HG03342 (cell line): ENCODE measurements around the gene PPFIA2.
A peak's percentile ranks its signal among the peaks of the same experiment; 100 is the strongest.

ENCODE experiments used
- ATAC-seq: cut with Tn5 transposase; IDR thresholded peaks from one replicate; pipeline ENCODE4 v1.9.1; 2021; ENCODE audit warnings: mild to moderate bottlenecking, moderate library complexity; ENCODE audit not compliant: unreplicated experiment

The PPFIA2 gene

DNA sequence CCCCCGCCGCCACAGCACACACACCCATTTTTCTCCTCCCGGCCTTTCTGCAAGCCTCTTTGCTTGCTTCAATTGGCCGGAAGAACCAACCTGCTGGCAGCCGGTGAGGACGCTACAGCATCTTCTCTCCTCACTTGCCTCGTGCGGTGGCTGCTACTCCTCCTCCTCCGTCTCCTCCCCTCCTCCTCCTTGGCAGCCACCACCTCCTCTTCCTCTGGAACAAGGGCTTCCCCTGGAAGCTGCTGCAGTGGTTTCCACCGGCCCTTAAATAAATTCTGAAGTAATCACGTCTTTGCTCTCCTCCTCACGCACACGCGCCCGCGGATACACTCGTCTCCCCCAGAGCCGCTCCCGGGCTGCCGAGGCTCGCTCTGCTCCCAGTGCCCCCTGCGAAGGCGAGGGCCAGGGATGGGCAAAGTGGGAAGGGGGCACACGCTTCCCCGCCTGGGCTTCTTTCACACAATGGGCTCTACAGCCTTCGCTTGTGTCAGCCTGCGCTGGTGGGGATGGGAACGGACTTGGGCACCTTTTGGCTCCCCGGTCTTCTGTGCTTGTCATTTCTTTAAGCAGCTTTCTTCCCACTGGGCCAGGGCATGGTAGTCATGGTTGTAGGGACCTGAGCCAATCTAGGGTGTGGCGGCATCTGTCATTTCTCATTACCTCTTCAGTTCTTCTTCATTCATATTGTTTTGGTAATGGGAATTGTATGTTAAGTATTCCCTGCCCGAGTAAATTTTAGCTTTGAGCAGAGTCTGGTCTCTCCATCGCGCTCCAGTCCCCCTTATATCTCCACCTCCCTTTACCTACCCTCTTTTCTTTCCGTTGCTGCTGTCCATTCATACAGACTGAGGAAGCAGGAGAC lies at the start of gene PPFIA2:
Gene PPFIA2 (minus strand): TSS at position 161 of the 862 bp plus-strand sequence.
- ATAC-seq = no peak

DNA sequence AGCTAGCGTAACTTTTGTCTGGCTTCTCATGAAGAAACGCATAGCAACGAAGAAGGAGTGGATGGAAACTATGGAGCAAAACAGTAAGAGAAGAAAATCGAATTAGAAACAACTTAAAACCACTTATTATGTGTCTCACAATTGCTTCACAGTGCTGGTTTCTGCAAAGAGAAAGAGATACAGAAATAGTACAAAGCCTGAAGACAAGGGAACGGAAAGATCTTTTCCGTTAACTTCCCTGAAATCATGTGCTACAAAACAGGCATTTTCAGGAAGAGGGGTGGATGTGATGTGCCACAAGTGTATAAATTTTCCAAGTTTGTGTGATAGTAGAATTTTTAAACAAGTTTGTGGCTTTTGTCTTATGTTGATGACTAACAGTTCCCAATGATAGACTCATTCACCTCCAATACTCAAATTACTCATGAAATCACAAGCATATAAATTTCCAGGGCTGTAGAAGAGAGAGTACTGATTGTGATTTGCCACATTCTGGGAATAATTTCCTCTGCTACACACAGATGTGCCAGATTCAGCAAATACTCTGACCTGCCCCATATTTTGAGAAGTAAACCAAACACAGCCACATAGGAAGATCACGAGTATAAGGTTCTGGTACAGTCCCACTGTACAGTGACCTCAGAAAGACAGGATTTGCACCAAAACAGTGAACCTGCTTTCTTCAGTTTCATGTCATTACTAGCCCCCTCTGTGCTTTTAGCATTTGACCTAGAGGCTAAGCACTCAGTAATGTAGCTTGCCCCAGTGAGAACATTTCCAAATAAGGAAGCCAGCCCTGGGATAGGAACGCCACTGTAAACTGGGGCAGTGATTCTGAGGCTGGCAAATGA lies 41.4 kb upstream of the PPFIA2 start:
- no peak for ATAC-seq

DNA sequence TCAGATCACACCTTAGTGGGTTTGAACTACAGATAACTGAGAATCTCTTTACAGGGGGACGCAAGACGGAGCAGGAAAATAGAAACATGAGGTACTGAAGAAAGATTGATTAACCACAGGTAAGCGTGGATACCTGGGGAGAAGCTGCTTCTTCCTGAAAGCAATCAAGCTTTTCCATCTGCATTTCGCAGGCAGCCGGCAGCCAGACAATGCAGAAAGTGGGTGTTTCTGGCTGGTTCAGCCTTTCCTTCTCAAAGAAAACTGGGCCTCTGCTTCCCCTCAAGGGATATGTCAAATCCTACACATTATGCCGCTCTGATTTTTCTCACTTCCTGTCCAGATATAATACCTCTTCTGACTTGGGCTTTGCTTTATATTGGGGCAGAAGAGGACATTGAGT lies 39.1 kb upstream of the PPFIA2 start:
- ATAC-seq = no peak

DNA sequence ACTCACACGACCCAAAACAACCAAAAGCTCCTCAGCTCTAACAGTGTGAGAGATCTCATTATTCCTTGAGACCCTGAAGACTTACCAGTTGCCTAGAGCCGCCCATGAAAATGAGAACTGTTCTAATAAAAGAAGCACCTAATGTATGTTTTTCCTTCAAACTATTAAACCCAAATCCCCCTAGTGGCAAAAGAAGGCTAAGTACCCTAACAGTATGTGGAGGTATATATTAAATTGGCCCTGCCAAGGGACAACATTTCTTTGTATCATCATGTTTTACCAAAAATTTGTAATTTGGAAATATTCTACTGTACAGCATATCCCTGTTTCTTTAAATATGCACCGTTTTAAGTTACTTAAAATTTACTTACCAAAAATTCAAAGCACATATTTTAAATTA lies 38.0 kb upstream of the PPFIA2 start:
- peak; percentile 69 for ATAC-seq

DNA sequence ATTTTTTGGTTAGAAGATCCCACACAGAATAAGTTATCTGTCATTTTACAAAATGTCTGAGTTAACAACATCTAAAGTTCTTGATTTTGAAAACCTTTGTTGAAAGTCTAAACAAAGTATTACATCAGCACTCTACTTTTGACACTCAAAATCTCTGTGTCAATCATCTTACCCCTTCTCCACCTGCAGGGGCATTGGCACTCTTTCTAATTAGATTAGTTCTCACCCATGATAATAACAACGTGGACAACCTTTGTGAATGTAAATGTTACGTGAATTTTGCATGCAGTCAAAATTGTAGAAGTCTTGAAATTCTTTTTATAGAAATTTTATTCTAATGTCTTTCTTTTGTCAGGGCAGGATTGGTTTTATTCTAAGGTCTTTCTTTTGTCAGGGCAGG lies 33.5 kb upstream of the PPFIA2 start:
- ATAC-seq = no peak

DNA sequence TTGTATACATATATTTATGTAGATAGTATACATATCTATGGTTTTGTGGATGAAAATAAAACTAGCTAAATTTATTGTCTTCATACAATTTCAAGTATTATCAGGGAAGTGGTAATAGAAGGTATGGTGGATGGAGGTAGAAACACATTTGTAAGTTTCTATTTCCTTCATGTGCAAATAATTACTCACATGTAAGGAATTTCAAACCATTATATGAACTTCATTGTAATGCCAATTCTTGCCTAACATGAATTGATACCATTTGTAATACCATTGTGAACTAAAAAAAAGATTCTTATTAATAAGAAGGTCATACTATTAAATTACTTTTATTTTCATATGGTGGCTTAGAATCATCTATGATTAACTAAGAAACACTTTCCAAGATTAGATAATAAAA lies 20.1 kb upstream of the PPFIA2 start:
- no peak for ATAC-seq

DNA sequence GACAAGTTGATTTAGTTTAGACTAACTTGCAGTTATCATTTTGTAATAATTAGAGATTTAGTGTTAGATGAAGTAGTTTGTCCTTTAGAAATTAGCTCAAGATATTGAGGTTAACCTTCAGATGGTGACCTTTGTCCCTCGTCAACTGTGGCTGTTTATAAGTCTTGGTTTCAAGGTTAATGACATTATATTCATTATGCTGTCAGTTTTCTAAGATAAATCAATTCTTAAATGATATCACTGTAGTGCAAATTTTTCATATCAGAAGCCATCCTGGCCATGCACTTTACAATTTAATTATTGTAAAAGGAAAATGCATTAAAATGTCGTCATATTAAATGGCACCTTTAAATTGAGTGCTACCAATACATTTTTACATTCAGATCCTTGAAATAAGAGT lies 19.6 kb upstream of the PPFIA2 start:
- ATAC-seq = no peak

DNA sequence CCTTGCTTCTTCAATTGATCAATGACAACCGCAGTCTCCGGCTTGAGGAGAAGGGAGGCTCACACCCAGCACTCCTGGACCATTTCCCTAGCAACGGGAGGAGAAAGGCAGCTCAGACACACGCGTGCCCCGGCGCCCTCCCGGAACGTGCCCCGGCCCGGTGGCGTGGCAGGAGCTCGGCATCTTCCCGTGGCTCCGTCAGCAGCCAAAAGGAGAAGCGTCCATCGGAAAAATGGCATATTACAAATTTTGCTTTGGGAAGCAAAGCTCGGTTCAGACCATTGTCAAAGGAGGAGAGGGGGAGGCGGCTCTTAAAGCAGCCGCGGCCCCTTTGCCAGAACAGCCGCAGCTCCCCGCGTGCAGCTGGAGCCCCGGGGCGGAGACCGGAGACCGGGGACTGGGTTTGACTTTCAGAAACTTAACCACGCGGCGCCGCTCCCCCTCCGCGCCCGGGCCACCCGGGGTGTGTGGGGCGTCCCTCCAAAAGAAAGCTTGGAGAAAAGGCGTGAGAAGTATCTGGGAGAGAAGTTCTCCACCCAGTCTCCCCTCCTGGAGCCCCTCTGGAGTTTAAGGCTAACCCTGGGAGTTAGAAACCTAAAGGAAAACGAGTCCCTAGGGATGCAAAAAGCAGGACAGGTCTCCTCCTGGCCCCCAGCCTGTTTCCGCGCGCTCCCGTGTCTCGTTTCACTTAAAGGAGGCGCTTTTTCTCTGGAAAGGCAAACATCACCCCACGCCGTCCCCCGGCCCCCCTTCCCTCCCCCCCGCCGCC lies 545 bp downstream of the PPFIA2 start:
- no peak for ATAC-seq

DNA sequence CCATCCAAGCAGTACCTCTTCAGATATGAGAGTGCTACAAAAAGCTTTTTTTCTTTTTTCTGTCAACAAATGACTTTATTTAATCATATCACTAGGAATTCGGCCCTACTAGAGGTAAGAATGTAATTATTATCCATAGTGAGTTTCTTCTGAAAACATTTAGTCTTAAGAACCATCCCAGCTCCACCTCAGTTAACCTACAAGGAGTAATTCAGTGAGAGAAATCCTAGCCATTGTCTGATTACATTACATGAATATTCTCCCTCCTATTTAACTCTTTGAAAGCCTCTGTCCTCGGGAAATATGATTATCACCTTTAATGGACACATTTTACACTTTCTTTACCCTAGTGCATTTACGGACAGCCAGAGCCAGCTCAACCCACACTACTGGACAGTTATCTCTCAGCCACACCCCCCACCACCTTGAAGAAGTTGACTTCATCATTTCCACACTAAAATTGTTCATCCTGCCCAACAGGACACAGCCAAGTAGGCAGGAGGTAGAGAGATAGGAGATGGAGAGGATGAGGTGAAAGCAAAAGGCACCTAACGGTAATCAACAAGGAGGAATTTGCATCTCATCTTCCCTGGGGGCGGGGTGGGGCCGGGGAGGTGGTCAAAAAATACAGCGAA lies 1.3 kb downstream of the PPFIA2 start:
- no peak for ATAC-seq

DNA sequence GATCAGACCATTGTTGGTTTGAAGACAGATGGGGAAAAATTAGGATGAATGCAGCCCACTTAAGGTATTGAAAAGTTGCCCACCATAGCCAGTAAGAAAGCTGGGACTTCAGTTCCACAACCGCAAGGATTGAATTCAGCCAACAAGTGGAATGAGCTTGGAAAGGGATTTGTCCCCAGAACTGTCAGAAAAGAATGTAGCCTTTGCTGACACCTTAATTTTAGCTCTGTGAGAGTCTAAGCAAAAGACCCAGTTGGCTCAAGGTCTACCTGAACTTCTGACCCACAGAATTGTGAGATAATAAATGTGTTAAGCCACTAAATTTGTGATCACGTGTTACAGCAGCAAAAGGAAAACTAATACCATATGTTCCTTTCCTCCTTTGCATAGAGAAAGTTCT lies 29.4 kb downstream of the PPFIA2 start:
- ATAC-seq = no peak

DNA sequence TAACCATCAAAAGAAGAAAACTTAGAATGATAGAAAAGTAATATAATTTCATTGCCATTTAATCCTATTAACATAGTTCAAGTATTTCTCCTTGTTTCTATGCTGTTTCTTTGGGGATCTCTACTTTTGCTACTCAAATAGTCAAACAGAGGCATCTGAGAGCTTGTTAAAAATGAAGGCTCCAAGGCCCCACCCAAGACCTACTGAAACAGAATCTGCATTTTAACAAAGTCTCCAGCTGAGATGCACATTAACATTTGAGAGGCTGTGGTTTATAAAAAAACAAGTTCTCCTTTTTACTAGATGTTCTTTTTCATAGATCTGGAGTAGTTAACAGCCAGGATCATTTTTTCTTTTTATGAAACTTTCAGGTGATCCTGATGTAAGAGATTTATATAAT lies 31.8 kb downstream of the PPFIA2 start:
- ATAC-seq = no peak

DNA sequence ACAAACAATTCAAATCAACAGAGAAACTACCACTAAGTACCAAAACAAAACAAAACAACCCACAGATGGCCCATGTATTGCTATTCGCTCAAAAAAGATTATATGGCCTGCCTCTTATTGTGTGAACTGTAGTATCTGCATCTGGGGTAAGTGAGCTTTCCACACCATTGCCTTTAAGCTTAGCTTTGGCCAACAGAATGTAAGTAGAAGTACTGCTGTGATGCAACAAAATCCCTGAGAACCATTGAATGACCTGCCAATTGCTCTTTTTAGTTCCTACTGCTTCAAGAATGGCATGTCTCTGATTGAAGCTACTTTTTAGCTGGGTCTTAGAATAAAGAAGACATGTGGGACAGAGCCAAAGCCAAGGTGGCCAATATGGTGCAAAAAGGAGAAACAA lies 32.5 kb downstream of the PPFIA2 start:
- no peak for ATAC-seq

DNA sequence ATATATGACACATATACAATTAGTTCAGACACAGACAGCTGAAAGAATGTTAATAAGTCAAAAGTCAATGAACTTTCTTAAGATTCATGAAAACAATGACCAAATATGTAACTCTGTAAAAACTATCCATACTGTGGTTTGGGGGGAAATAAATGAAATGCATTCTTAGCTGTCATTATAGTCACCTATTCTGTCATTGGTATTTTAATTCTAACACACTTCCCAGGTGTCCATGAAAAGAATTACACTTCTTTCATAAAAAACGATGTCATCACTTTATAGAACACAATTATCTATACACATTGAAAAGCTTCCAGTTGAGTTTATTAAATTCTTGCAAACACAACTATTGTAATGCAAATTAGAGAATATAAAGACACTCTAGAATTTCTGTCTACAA lies 35.8 kb downstream of the PPFIA2 start:
- ATAC-seq = no peak

DNA sequence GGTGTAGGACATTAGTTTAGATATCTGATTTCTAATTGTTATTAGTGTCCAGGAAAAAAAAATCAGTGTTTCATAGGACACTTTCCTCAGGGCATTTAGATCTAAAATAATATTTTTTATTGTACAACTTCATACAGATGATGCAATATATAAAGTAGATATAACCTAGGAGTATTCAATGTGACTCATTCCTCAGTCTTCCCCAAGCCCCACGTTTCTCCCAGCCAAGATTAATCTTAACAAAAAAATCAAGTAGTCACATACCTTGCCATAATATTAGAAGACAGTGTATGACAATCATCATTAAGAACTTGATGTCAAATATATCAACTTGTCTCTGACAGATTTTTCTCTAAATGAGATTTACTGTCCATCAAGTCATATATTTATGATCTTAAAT lies 37.1 kb downstream of the PPFIA2 start:
- no peak for ATAC-seq

DNA sequence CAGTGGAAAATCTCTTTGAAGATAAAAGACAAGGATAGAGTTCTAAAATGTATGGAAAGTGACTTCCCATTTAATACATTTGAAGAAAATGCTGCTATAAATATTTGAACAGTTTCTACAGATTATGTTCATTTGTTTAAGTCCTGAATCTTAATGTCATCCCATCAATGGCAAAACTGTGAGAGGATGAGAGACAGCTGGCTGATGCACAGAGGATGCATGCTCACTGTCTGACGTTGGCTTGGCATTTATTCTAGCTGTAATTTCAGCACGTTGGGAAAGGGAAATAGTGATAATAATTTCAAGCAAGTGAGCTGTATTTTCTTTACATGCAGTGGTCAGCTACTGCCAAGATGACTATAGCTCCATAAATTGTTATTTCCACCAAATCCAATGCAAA lies 40.5 kb downstream of the PPFIA2 start:
- ATAC-seq = no peak

DNA sequence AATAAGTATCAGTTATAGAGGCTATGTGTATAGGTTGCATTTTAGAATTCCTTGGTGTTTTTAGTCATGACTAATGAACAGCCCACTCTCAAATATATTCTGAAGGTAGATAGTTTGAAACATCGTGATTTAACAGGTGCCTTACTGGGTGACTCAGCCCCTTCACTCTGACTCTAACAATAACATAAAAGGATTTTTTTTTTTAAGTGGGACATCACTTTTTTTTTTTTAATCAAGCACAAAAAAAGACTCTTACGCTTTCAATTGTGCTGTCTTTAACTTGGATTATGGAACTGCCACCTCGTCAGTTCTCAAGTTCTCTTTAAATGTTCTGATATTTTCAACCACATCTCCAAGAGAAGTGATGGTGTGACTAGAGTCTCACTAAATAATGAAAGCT lies 46.6 kb downstream of the PPFIA2 start:
- no peak for ATAC-seq

DNA sequence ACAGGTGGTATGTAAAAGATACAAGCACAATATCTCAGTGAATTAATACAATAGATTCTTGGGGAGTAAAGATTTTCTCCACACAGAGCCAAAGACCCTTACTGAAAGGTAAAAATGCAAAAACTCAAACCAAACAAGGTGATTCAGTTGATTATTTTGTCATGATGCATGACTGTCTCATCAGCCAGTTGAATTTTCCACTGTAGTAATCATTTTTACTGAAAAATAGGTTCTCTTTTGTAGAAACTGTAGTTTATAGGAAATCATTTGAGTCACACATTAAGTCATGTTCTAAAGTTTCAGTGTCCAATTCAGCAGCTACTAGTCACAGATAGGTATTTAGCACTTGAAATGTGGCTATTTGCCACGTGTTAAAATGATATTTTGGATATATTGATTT lies 53.6 kb downstream of the PPFIA2 start:
- ATAC-seq = no peak

DNA sequence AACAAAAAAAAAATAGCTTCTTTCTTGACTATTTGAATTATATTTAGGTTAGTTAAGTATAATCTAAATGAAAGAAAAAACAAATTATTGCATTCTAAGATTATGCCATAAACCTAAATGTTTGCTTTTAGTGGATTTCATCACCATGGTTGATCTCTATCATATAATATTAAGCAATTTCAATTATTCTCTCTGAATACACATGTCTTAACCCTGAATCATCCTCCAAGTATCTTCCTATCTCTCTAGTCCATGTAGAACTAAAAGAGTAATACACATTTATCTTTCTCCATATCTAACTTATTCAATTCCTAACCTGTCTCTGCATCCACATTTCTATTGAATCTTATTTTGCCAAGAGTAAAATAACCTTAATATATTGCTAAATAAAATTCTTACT lies 59.6 kb downstream of the PPFIA2 start:
- ATAC-seq = no peak

DNA sequence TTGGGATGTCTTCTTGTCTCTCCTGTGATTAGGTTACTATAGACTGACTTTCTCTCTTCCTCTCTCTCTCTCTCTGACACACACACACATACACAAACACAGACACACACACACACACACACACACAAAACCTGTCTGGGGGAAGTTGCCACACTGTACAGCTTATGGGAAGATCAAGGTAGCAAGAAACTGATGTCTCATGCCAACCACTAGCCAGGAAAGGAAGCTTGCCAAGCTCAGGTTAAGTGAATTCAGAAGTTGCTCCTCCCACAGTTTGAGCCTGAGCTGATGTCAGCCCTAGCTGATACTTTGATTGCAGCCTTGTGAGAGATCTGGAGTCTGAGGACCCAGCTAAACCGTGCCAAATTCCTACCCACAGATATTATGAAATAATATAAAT lies 67.1 kb downstream of the PPFIA2 start:
- no peak for ATAC-seq

DNA sequence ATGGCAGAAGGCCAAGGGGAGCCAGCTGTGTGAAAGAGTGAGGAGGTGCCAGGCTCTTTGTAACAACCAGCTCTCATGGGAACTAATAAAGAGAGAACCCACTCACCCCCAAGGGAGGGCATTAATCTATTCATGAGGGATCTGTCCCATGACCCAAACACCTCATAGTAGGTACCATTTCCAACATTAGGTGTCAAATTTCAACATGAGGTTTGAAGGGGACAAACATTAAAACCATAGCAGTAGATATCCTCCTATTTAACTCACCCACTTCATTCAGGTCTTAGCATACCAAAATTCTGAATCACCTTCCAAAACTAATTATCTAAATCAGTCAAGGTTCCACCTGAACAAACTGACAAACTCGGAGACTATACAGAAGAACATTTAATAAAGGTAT lies 75.3 kb downstream of the PPFIA2 start:
- no peak for ATAC-seq

DNA sequence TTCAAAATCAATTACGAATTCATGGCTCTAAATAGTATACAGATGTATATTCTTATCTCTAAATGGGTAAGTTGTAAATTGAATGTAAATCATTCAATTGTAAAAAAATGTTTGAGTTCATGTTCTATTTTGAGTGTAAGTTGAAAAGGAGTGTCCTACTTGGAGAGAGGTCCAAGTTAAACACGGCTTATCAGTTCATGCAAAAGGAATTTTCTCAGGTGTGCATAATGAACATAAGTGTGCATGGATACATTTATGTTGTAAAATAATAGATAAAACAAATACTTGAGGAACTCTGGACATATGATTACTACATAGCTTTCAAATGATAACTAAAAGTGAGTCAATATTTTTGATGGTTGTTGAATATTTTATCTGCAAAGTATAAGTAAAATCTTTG lies 79.5 kb downstream of the PPFIA2 start:
- ATAC-seq = no peak
